H1 (cell line): ENCODE results near the gene GAB3. TPM values are rescaled to one million over a fixed set of nuclear protein-coding genes. Genes with fewer than 3 reads are reported as not detected.

Source experiments
- CHD7 ChIP-seq: fragments of 300-600 bp; sonication (generic); IDR thresholded peaks from 2 replicates; pipeline ENCODE4 v1.7.1; 2012; ENCODE audit warnings: low read length, moderate library complexity, mild to moderate bottlenecking, inconsistent platforms; ENCODE audit not compliant: insufficient replicate concordance
- polyA plus RNA-seq, 7 experiments: library from polyadenylated mRNA; depleted of rRNA in 3 of 7; stranded (reverse) in 5 of 7; unstranded in 2 of 7; fragments of >200 nt in 5 of 7; fragments of 200-250 nt in 2 of 7; gene quantifications; 1 replicate in 5 of 7; 2 replicates in 1 of 7; 4 replicates in 1 of 7; pipeline versions ENCODE4 v1.2.1 to v1.2.3, GENCODE V29; 2011 to 2013; ENCODE audit warnings: missing spikeins in 2 of 7, mixed read lengths in 2 of 7
- total RNA-seq: library from RNA; stranded (reverse); fragmentation: NEBNext Ultra II Directional; extraction: Animal tissue kit (Norgen Biotek cat#: 25700); gene quantifications from 2 replicates; pipeline ENCODE4 v1.2.1, GENCODE V29; 2021

Gene GAB3
- total and polyA plus RNA-seq, 2 of the 8 experiments (the other 6 are each of a cell fraction or from before 2014, with no cell fraction given) = 0.48 to 1.2 TPM

- TF ChIP-seq CHD7 = no peak
- TF ChIP-seq, all 59 proteins: peak for 0
Measured at GRCh38 chrX:154661170-154661569, 89.7 kb downstream of the GAB3 start (continued).
